H9 (cell line): ENCODE data around the gene OAS2. TPM values are rescaled to one million over a fixed set of nuclear protein-coding genes. Genes with fewer than 3 reads are reported as not detected.

Experiments used
- DNase-seq: peaks from one replicate; pipeline ENCODE4 v3.0.0-alpha.2; 2017
- H2AFZ ChIP-seq: one replicate; pipeline ENCODE4 v1.6.1; 2013; ENCODE audit warnings: mild to moderate bottlenecking, low read length, control low read depth, moderate library complexity
- H2AK5ac ChIP-seq: 2 replicates; pipeline ENCODE4 v1.6.1; 2013; ENCODE audit warnings: low read length, control low read depth, mixed read lengths; ENCODE audit not compliant: insufficient read length
- H2BK120ac ChIP-seq: one replicate; pipeline ENCODE4 v1.6.1; 2013; ENCODE audit warnings: low read depth, mild to moderate bottlenecking, low read length, control low read depth, inconsistent platforms; ENCODE audit not compliant: poor library complexity, severe bottlenecking
- H2BK12ac ChIP-seq: 2 replicates; pipeline ENCODE4 v1.6.1; 2013; ENCODE audit warnings: low read length, control low read depth, mixed read lengths, low read depth; ENCODE audit not compliant: insufficient read length
- H2BK15ac ChIP-seq: 2 replicates; pipeline ENCODE4 v1.6.1; 2013; ENCODE audit warnings: low read depth, low read length, control low read depth
- H2BK20ac ChIP-seq: one replicate; pipeline ENCODE4 v1.6.1; 2013; ENCODE audit warnings: low read depth, mild to moderate bottlenecking, low read length, control low read depth, inconsistent platforms; ENCODE audit not compliant: poor library complexity, severe bottlenecking
- H2BK5ac ChIP-seq: 2 replicates; pipeline ENCODE4 v1.6.1; 2013; ENCODE audit warnings: low read length, control low read depth, mixed read lengths; ENCODE audit not compliant: insufficient read length
- H3K14ac ChIP-seq: 2 replicates; pipeline ENCODE4 v1.6.1; 2013; ENCODE audit warnings: low read length, control low read depth; ENCODE audit not compliant: insufficient read depth
- H3K18ac ChIP-seq: 2 replicates; pipeline ENCODE4 v1.6.1; 2013; ENCODE audit warnings: low read depth, mild to moderate bottlenecking, mixed read lengths, low read length, control low read depth; ENCODE audit not compliant: insufficient read length
- H3K23ac ChIP-seq: 2 replicates; pipeline ENCODE4 v1.6.1; 2013; ENCODE audit warnings: low read length, control low read depth, mixed read lengths, low read depth; ENCODE audit not compliant: insufficient read length
- H3K23me2 ChIP-seq: 2 replicates; pipeline ENCODE4 v1.6.1; 2013; ENCODE audit warnings: low read depth, mild to moderate bottlenecking, mixed read lengths, low read length, control low read depth; ENCODE audit not compliant: insufficient read length, poor library complexity, severe bottlenecking
- H3K27ac ChIP-seq: 2 replicates; pipeline ENCODE4 v1.5.1; 2013; ENCODE audit warnings: low read length, control low read depth, mixed read lengths, low read depth; ENCODE audit not compliant: insufficient read length
- H3K27me3 ChIP-seq: 2 replicates; pipeline ENCODE4 v1.6.1; 2013; ENCODE audit warnings: low read length, control low read depth, inconsistent platforms; ENCODE audit not compliant: insufficient read depth
- H3K4ac ChIP-seq: 2 replicates; pipeline ENCODE4 v1.6.1; 2013; ENCODE audit warnings: low read depth, mild to moderate bottlenecking, control low read depth, inconsistent platforms, low read length, moderate library complexity
- H3K4me1 ChIP-seq: 2 replicates; pipeline ENCODE4 v1.6.1; 2013; ENCODE audit warnings: low read length, control low read depth, inconsistent platforms; ENCODE audit not compliant: insufficient read depth
- H3K4me2 ChIP-seq: 2 replicates; pipeline ENCODE4 v1.6.1; 2013; ENCODE audit warnings: low read length, control low read depth, mixed read lengths; ENCODE audit not compliant: insufficient read length, insufficient read depth
- H3K56ac ChIP-seq: 2 replicates; pipeline ENCODE4 v1.6.1; 2013; ENCODE audit warnings: low read depth, mild to moderate bottlenecking, mixed read lengths, low read length, control low read depth; ENCODE audit not compliant: insufficient read length
- H3K79me1 ChIP-seq: 2 replicates; pipeline ENCODE4 v1.6.1; 2013; ENCODE audit warnings: low read depth, mild to moderate bottlenecking, moderate library complexity, low read length, control low read depth, inconsistent platforms; ENCODE audit not compliant: insufficient read depth, poor library complexity, severe bottlenecking
- H3K79me2 ChIP-seq: 2 replicates; pipeline ENCODE4 v1.6.1; 2013; ENCODE audit warnings: low read length, control low read depth, inconsistent platforms; ENCODE audit not compliant: insufficient read depth
- H3K9ac ChIP-seq: 2 replicates; pipeline ENCODE4 v1.6.1; 2013; ENCODE audit warnings: low read length, control low read depth, mixed read lengths; ENCODE audit not compliant: insufficient read length; ENCODE audit errors: extremely low read depth
- H3K9me3 ChIP-seq: one replicate; pipeline ENCODE4 v1.6.1; 2013; ENCODE audit warnings: low read depth, low read length, inconsistent platforms; ENCODE audit not compliant: control insufficient read depth
- H3T11ph ChIP-seq: one replicate; pipeline ENCODE4 v1.6.1; 2013; ENCODE audit warnings: mild to moderate bottlenecking, low read length, control low read depth, inconsistent platforms
- H4K20me1 ChIP-seq: one replicate; pipeline ENCODE4 v1.6.1; 2013; ENCODE audit not compliant: control insufficient read depth, insufficient read length, insufficient read depth
- H4K5ac ChIP-seq: 2 replicates; pipeline ENCODE4 v1.6.1; 2013; ENCODE audit warnings: low read depth, mild to moderate bottlenecking, mixed read lengths, low read length, control low read depth; ENCODE audit not compliant: insufficient read length
- H4K8ac ChIP-seq: replicated peaks from 2 replicates; pipeline ENCODE4 v1.6.1; 2013; ENCODE audit warnings: low read length, control low read depth, mixed read lengths, low read depth; ENCODE audit not compliant: insufficient read length
- H4K91ac ChIP-seq: 2 replicates; pipeline ENCODE4 v1.6.1; 2013; ENCODE audit warnings: low read depth, mild to moderate bottlenecking, moderate library complexity, mixed read lengths, low read length, control low read depth; ENCODE audit not compliant: insufficient read length
- H3K27ac Mint-ChIP-seq, 3 experiments: 2 replicates in 2 of 3; 3 replicates in 1 of 3; pipeline ENCODE4 v1.8.0; 2020 to 2021; ENCODE audit warnings: mixed read lengths in 3 of 3, mild to moderate bottlenecking in 1 of 3, moderate library complexity in 1 of 3
- H3K27me3 Mint-ChIP-seq: 2 replicates; pipeline ENCODE4 v1.8.0; 2021; ENCODE audit warnings: low read depth, mild to moderate bottlenecking, moderate library complexity, mixed read lengths
- H3K36me3 Mint-ChIP-seq, 3 experiments: 2 replicates in 2 of 3; 3 replicates in 1 of 3; pipeline ENCODE4 v1.8.0; 2020 to 2021; ENCODE audit warnings: low read depth in 3 of 3, mixed read lengths in 3 of 3; ENCODE audit not compliant: insufficient read depth in 1 of 3
- H3K4me1 Mint-ChIP-seq, 2 experiments: 2 replicates each; pipeline ENCODE4 v1.8.0; 2020; ENCODE audit warnings: mixed read lengths in 2 of 2
- H3K4me3 Mint-ChIP-seq, 2 experiments: 2 replicates in 1 of 2; 3 replicates in 1 of 2; pipeline ENCODE4 v1.8.0; 2020 to 2021; ENCODE audit warnings: mild to moderate bottlenecking in 2 of 2, mixed read lengths in 2 of 2, moderate library complexity in 1 of 2
- H3K9me3 Mint-ChIP-seq, 2 experiments: 2 replicates in 1 of 2; 3 replicates in 1 of 2; pipeline ENCODE4 v1.8.0; 2020; ENCODE audit warnings: mild to moderate bottlenecking in 2 of 2, mixed read lengths in 2 of 2, moderate library complexity in 1 of 2
- CTCF ChIP-seq: fragments of 200-600 bp; sonication (generic); conservative IDR thresholded peaks from 3 replicates; pipeline ENCODE4 v1.8.0; 2021; ENCODE audit warnings: antibody characterized with exemption, mild to moderate bottlenecking
- WGBS: extraction: QIAGEN DNeasy Blood & Tissue Kit; methylation state at CpG from one replicate; pipeline ENCODE4 v1.1.7; 2013; ENCODE audit warnings: missing lambda C conversion rate, low lambda C conversion rate, mixed read lengths; ENCODE audit not compliant: insufficient read length; ENCODE audit errors: extremely low coverage; 5-methylcytosine and 5-hydroxymethylcytosine counted together
- total RNA-seq: library from RNA; stranded (reverse); gene quantifications from 2 replicates; pipeline ENCODE4 v1.2.1, GENCODE V29; 2021

Gene OAS2
- total RNA-seq, 1 experiment from 2014 or later = not detected

GRCh38 chr12:113051759-113052158 lies 73.4 kb downstream of the OAS2 start:
- Histone ChIP-seq H3K18ac (no peak overlapping the region), H4K8ac (no peak overlapping the region), H3K4me1 (no peaks in the 10 kb centered on the region), H4K91ac (no peak overlapping the region), H2AFZ (no peak overlapping the region), H3K23ac (no peak overlapping the region), H2BK20ac (no peak overlapping the region), H3K56ac (no peak overlapping the region), H3K9me3 (no peaks in the 10 kb centered on the region), H3K27me3 (peaks cover 14% of the 10 kb centered on the region), H3K79me1 (no peaks in the 10 kb centered on the region), H3K4ac (no peak overlapping the region), H2BK5ac (no peak overlapping the region), H2BK120ac (no peak overlapping the region), H4K5ac (no peak overlapping the region), H2BK12ac (no peak overlapping the region), H3T11ph (no peak overlapping the region), H2AK5ac (no peak overlapping the region), H4K20me1 (no peaks in the 10 kb centered on the region), H3K14ac (no peak overlapping the region), H3K79me2 (no peaks in the 10 kb centered on the region), H3K27ac (no peak overlapping the region), H3K4me2 (no peak overlapping the region), H3K23me2 (no peaks in the 10 kb centered on the region), H3K9ac (no peak overlapping the region), H2BK15ac (no peak overlapping the region)
- no peak for DNase-seq
- H3K27ac Mint-ChIP-seq = no peak overlapping the region
- no peak overlapping the region for H3K4me3 Mint-ChIP-seq
- WGBS = no CpG with 5 or more reads among the region's 4 CpGs
- H3K27me3 Mint-ChIP-seq = peaks cover 63% of the 10 kb centered on the region
- H3K4me1 Mint-ChIP-seq = peaks cover 3 to 4% of the 10 kb centered on the region in 2 experiments; a peak in 2 of 4 replicates
- no peaks in the 10 kb centered on the region for H3K9me3 Mint-ChIP-seq
- H3K36me3 Mint-ChIP-seq = no peaks in the 10 kb centered on the region
- TF ChIP-seq CTCF = no peak
